SU-DHL-6 (cell line): ENCODE results near the gene SYCP2L.

ENCODE experiments used
- H2AFZ ChIP-seq: fragments of 200-600 bp; sonication (generic); 2 replicates; pipeline ENCODE4 v1.6.1; 2014; ENCODE audit warnings: low read depth, mild to moderate bottlenecking, moderate library complexity, mixed read lengths, antibody characterized with exemption, low read length; ENCODE audit not compliant: severe bottlenecking
- H3F3A ChIP-seq: fragments of 200-600 bp; shearing (Covaris generic); 2 replicates; pipeline ENCODE4 v1.6.0; 2016; ENCODE audit warnings: antibody characterized with exemption, mild to moderate bottlenecking; ENCODE audit not compliant: insufficient read depth
- H3K27ac ChIP-seq: fragments of 200-600 bp; sonication (generic); 2 replicates; pipeline ENCODE4 v1.5.1; 2016; ENCODE audit warnings: low read depth, mild to moderate bottlenecking, low read length, moderate library complexity, mixed read lengths
- H3K27me3 ChIP-seq: fragments of 200-600 bp; sonication (generic), shearing (Covaris generic); 2 replicates; pipeline ENCODE4 v1.6.0; 2014; ENCODE audit warnings: mild to moderate bottlenecking, low read length
- H3K36me3 ChIP-seq: fragments of 200-600 bp; sonication (generic); 2 replicates; pipeline ENCODE4 v1.6.1; 2014; ENCODE audit warnings: mild to moderate bottlenecking, low read length, mixed read lengths
- H3K4me2 ChIP-seq: fragments of 300-600, 200-600 bp; shearing (Covaris generic), sonication (generic); 2 replicates; pipeline ENCODE4 v1.6.0; 2014; ENCODE audit warnings: low read length, low read depth, mild to moderate bottlenecking; ENCODE audit not compliant: poor library complexity, severe bottlenecking
- H3K4me3 ChIP-seq: fragments of 200-600 bp; sonication (generic); 2 replicates; pipeline ENCODE4 v1.5.1; 2014; ENCODE audit warnings: antibody characterized with exemption, low read length, mild to moderate bottlenecking, mixed read lengths; ENCODE audit not compliant: insufficient read depth, poor library complexity, severe bottlenecking
- H3K79me2 ChIP-seq: fragments of 200-600 bp; sonication (generic); 2 replicates; pipeline ENCODE4 v1.6.1; 2014; ENCODE audit warnings: mild to moderate bottlenecking, low read length, moderate library complexity; ENCODE audit not compliant: insufficient read depth
- H3K9ac ChIP-seq: fragments of 200-600 bp; sonication (generic); 2 replicates; pipeline ENCODE4 v1.7.0; 2014; ENCODE audit warnings: mild to moderate bottlenecking, low read length
- H3K9me2 ChIP-seq: fragments of 200-600 bp; sonication (generic); replicated peaks from 2 replicates; pipeline ENCODE4 v1.6.1; 2014; ENCODE audit warnings: low read length; ENCODE audit not compliant: insufficient read depth
- H3K9me3 ChIP-seq: fragments of 200-600 bp; sonication (generic); 2 replicates; pipeline ENCODE4 v1.6.1; 2014; ENCODE audit warnings: low read length, mixed read lengths; ENCODE audit not compliant: insufficient read depth
- H4K20me1 ChIP-seq: fragments of 200-600 bp; sonication (generic); 2 replicates; pipeline ENCODE4 v1.6.1; 2014; ENCODE audit warnings: low read depth, mild to moderate bottlenecking, antibody characterized with exemption, low read length, moderate library complexity, mixed read lengths
- CTCF ChIP-seq: fragments of 200-600 bp; sonication (generic); IDR thresholded peaks from one replicate; pipeline ENCODE4 v1.5.1; 2017; ENCODE audit warnings: antibody characterized with exemption, mild to moderate bottlenecking, low read length, moderate library complexity; ENCODE audit not compliant: insufficient read depth, poor library complexity, severe bottlenecking
- EZH2phosphoT487 ChIP-seq: fragments of 200-600 bp; sonication (generic), shearing (Covaris generic); conservative IDR thresholded peaks from 2 replicates; pipeline ENCODE4 v1.6.1; 2018; ENCODE audit warnings: mild to moderate bottlenecking, antibody characterized with exemption, low read length, moderate library complexity, mixed read lengths

The SYCP2L gene

GRCh38 chr6:11006061-11006460, 119.2 kb downstream of the SYCP2L start:
- Histone ChIP-seq H2AFZ (no peak overlapping the region), H3K27ac (no peak overlapping the region), H3K9me2 (no peaks in the 10 kb centered on the region), H4K20me1 (no peaks in the 10 kb centered on the region), H3F3A (no peaks in the 10 kb centered on the region), H3K4me3 (no peak overlapping the region), H3K9me3 (no peaks in the 10 kb centered on the region), H3K36me3 (no peaks in the 10 kb centered on the region), H3K9ac (no peak overlapping the region), H3K4me2 (no peak overlapping the region), H3K27me3 (no peaks in the 10 kb centered on the region), H3K79me2 (no peaks in the 10 kb centered on the region)
- TF ChIP-seq CTCF (no peak), EZH2phosphoT487 (no peak)

GRCh38 chr6:11007715-11008608, 121.1 kb downstream of the SYCP2L start:
- H3K4me2 ChIP-seq, result no peak overlapping the region
- H3K36me3 ChIP-seq, result no peaks in the 10 kb centered on the region
- TF ChIP-seq EZH2phosphoT487 (no peak), CTCF (no peak)

GRCh38 chr6:11008821-11009220, 122.0 kb downstream of the SYCP2L start:
- no peaks in the 10 kb centered on the region for H4K20me1 ChIP-seq
- H3K9ac ChIP-seq, result no peak overlapping the region
- no peak overlapping the region for H3K4me2 ChIP-seq
- no peaks in the 10 kb centered on the region for H3K36me3 ChIP-seq
- no peaks in the 10 kb centered on the region for H3K9me2 ChIP-seq
- H3K79me2 ChIP-seq, result no peaks in the 10 kb centered on the region
- no peak overlapping the region for H3K4me3 ChIP-seq
- no peak for TF ChIP-seq CTCF
- TF ChIP-seq EZH2phosphoT487, result no peak
- no peaks in the 10 kb centered on the region for H3F3A ChIP-seq
- no peaks in the 10 kb centered on the region for H3K9me3 ChIP-seq
- H3K27ac ChIP-seq, result no peak overlapping the region
- H3K27me3 ChIP-seq, result no peaks in the 10 kb centered on the region
- no peak overlapping the region for H2AFZ ChIP-seq

More at GRCh38 chr6:11007715-11008608, 121.1 kb downstream of the SYCP2L start:
- Histone ChIP-seq H3K9ac (no peak overlapping the region), H2AFZ (no peak overlapping the region), H3K9me3 (no peaks in the 10 kb centered on the region), H3K9me2 (no peaks in the 10 kb centered on the region), H3F3A (no peaks in the 10 kb centered on the region), H3K27ac (no peak overlapping the region), H3K79me2 (no peaks in the 10 kb centered on the region), H3K27me3 (no peaks in the 10 kb centered on the region), H4K20me1 (no peaks in the 10 kb centered on the region), H3K4me3 (no peak overlapping the region)
